SK-N-SH treated with all-trans-retinoic acid at 6 μM for 48 hours (cell line): ENCODE measurements around the gene CIC.

Experiments
- ATAC-seq: fragments of 200-7000 bp; cut with Tn5 transposase; 3 replicates; pipeline ENCODE4 v1.9.1; 2020; ENCODE audit warnings: mild to moderate bottlenecking, moderate library complexity
- CREB5 ChIP-seq: fragments of 250-450 bp; sonication (Bioruptor Pico); IDR thresholded peaks from 2 replicates; pipeline ENCODE4 v1.5.1; 2020; ENCODE audit warnings: low read depth, mild to moderate bottlenecking, moderate library complexity
- CSDC2 ChIP-seq: fragments of 250-450 bp; sonication (Bioruptor Pico); IDR thresholded peaks from 2 replicates; pipeline ENCODE4 v1.5.0; 2020; ENCODE audit warnings: mild to moderate bottlenecking, moderate library complexity
- CSRNP3 ChIP-seq: fragments of 250-450 bp; sonication (Bioruptor Pico); IDR thresholded peaks from 2 replicates; pipeline ENCODE4 v1.5.1; 2021; ENCODE audit warnings: mild to moderate bottlenecking, moderate library complexity
- GLIS3 ChIP-seq: fragments of 250-450 bp; sonication (Bioruptor Pico); IDR thresholded peaks from 2 replicates; pipeline ENCODE4 v1.5.0; 2020; ENCODE audit warnings: mild to moderate bottlenecking, moderate library complexity
- ISL1 ChIP-seq: fragments of 250-450 bp; sonication (Bioruptor Pico); IDR thresholded peaks from 2 replicates; pipeline ENCODE4 v2.1.2; 2022; ENCODE audit warnings: mild to moderate bottlenecking, moderate library complexity
- PATZ1 ChIP-seq: fragments of 250-450 bp; sonication (Bioruptor Pico); IDR thresholded peaks from 2 replicates; pipeline ENCODE4 v1.8.0; 2020; ENCODE audit warnings: mild to moderate bottlenecking, moderate library complexity, borderline replicate concordance
- POU6F1 ChIP-seq: fragments of 250-450 bp; sonication (Bioruptor Pico); IDR thresholded peaks from 2 replicates; pipeline ENCODE4 v1.8.0; 2021; ENCODE audit warnings: low read depth, mild to moderate bottlenecking, moderate library complexity, borderline replicate concordance
- PPARA ChIP-seq: fragments of 250-450 bp; sonication (Bioruptor Pico); IDR thresholded peaks from 2 replicates; pipeline ENCODE4 v1.5.0; 2020; ENCODE audit warnings: mild to moderate bottlenecking, borderline replicate concordance
- RARB ChIP-seq: fragments of 250-450 bp; sonication (Bioruptor Pico); IDR thresholded peaks from 2 replicates; pipeline ENCODE4 v1.8.0; 2021; ENCODE audit warnings: mild to moderate bottlenecking, moderate library complexity
- SNAI2 ChIP-seq: fragments of 250-450 bp; sonication (Bioruptor Pico); IDR thresholded peaks from 2 replicates; pipeline ENCODE4 v1.5.0; 2020; ENCODE audit warnings: mild to moderate bottlenecking, moderate library complexity
- TCF4 ChIP-seq: fragments of 250-450 bp; sonication (Bioruptor Pico); IDR thresholded peaks from 2 replicates; pipeline ENCODE4 v1.8.0; 2021; ENCODE audit warnings: mild to moderate bottlenecking, moderate library complexity, borderline replicate concordance
- TOX ChIP-seq: fragments of 250-450 bp; sonication (Bioruptor Pico); IDR thresholded peaks from 2 replicates; pipeline ENCODE4 v1.8.0; 2021; ENCODE audit warnings: mild to moderate bottlenecking, moderate library complexity, borderline replicate concordance
- TSHZ2 ChIP-seq: fragments of 250-450 bp; sonication (Bioruptor Pico); IDR thresholded peaks from 2 replicates; pipeline ENCODE4 v1.5.0; 2020; ENCODE audit warnings: mild to moderate bottlenecking, moderate library complexity
- ZC3H10 ChIP-seq: fragments of 250-450 bp; sonication (Bioruptor Pico); IDR thresholded peaks from 2 replicates; pipeline ENCODE4 v1.5.1; 2021; ENCODE audit warnings: mild to moderate bottlenecking, moderate library complexity
- ZFP3 ChIP-seq: fragments of 250-450 bp; sonication (Bioruptor Pico); IDR thresholded peaks from 2 replicates; pipeline ENCODE4 v1.5.0; 2020; ENCODE audit warnings: mild to moderate bottlenecking, moderate library complexity
- ZFP30 ChIP-seq: fragments of 450-650 bp; formaldehyde crosslinking; IDR thresholded peaks from 2 replicates; pipeline ENCODE4 v1.5.0; 2022; ENCODE audit warnings: mild to moderate bottlenecking, moderate library complexity
- ZNF565 ChIP-seq: fragments of 450-650 bp; formaldehyde crosslinking; conservative IDR thresholded peaks from 2 replicates; pipeline ENCODE4 v1.5.0; 2020; ENCODE audit warnings: low read depth, mild to moderate bottlenecking, moderate library complexity

The CIC gene

GRCh38 chr19:42271045-42271419 lies 2.0 kb downstream of the CIC start:
- TF ChIP-seq ZFP30 (CRISPR knock-in tag) (no peak), TCF4 (CRISPR knock-in tag) (no peak), ZFP3 (CRISPR knock-in tag) (no peak)

GRCh38 chr19:42271861-42272534 lies 2.9 kb downstream of the CIC start:
- TF ChIP-seq CREB5 (CRISPR knock-in tag) (no peak), ZFP30 (CRISPR knock-in tag) (no peak), POU6F1 (CRISPR knock-in tag) (no peak), SNAI2 (CRISPR knock-in tag) (no peak), ZNF565 (no peak), CSRNP3 (CRISPR knock-in tag) (no peak), CSDC2 (CRISPR knock-in tag) (no peak)
- TF ChIP-seq, all 23 proteins: peak for 0
- no peak for ATAC-seq

More at GRCh38 chr19:42271045-42271419, 2.0 kb downstream of the CIC start:
- no peak for ATAC-seq

- no peak for TF ChIP-seq GLIS3 (CRISPR knock-in tag)
- no peak for TF ChIP-seq CREB5 (CRISPR knock-in tag)
- TF ChIP-seq TSHZ2 (CRISPR knock-in tag), result no peak
- TF ChIP-seq TCF4 (CRISPR knock-in tag), result no peak
- TF ChIP-seq SNAI2 (CRISPR knock-in tag), result no peak
- no peak for TF ChIP-seq ZNF565
- no peak for TF ChIP-seq ZFP3 (CRISPR knock-in tag)
- no peak for TF ChIP-seq PATZ1 (CRISPR knock-in tag)
- TF ChIP-seq, all 23 proteins: peak for 0
- no peak for ATAC-seq
Measured at GRCh38 chr19:42272535-42272897, 3.5 kb downstream of the CIC start.

GRCh38 chr19:42272989-42273406 lies 3.9 kb downstream of the CIC start:
- no peak for ATAC-seq
- TF ChIP-seq SNAI2 (CRISPR knock-in tag) (no peak), ZFP30 (CRISPR knock-in tag) (no peak), ZC3H10 (CRISPR knock-in tag) (no peak), TSHZ2 (CRISPR knock-in tag) (no peak), ZFP3 (CRISPR knock-in tag) (no peak), CSRNP3 (CRISPR knock-in tag) (no peak), ISL1 (CRISPR knock-in tag) (no peak), PPARA (no peak), RARB (CRISPR knock-in tag) (no peak), TOX (no peak), GLIS3 (CRISPR knock-in tag) (no peak), TCF4 (CRISPR knock-in tag) (no peak)
- TF ChIP-seq, all 23 proteins: peak for 0
